ENCODE results near the gene ZNF248.

DNA sequence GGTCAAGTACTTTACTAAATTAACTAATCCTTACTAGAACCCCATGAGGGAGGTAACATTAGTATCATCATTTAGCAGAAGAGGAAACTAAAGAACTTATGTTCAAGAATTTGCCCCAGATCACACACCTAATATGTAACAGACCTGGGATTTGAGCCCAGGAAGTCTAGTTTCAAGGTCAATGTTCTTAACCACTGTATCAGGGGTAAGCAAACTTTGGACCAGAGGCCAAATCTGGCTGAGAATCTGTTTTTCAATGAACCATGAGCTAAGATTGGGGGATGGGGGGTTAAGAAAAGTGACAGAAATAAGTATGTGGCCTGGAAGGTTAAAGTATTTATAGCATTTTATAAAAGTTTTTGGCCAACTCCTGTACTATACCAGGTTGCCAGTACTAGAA lies 95.1 kb downstream of the ZNF248 start:
- no peak for TF ChIP-seq POLR2A (IDR thresholded peaks at IDR 0.05)
- TF ChIP-seq, protein P1, sequence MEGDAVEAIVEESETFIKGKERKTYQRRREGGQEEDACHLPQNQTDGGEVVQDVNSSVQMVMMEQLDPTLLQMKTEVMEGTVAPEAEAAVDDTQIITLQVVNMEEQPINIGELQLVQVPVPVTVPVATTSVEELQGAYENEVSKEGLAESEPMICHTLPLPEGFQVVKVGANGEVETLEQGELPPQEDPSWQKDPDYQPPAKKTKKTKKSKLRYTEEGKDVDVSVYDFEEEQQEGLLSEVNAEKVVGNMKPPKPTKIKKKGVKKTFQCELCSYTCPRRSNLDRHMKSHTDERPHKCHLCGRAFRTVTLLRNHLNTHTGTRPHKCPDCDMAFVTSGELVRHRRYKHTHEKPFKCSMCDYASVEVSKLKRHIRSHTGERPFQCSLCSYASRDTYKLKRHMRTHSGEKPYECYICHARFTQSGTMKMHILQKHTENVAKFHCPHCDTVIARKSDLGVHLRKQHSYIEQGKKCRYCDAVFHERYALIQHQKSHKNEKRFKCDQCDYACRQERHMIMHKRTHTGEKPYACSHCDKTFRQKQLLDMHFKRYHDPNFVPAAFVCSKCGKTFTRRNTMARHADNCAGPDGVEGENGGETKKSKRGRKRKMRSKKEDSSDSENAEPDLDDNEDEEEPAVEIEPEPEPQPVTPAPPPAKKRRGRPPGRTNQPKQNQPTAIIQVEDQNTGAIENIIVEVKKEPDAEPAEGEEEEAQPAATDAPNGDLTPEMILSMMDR (IDR thresholded peaks at IDR 0.05) = no peak
- no peak for TF ChIP-seq POLR2AphosphoS5 (IDR thresholded peaks at IDR 0.05)

All from suprapubic skin (tissue), 4 donors.